ENCODE data around the gene DICER1. TPM values are rescaled to one million over a fixed set of nuclear protein-coding genes. Genes with fewer than 3 reads are reported as not detected.

DICER1 gene
- total RNA-seq, 1 experiment from 2014 or later, result 32.7 TPM

- H3K4me1 ChIP-seq (ENCODE audit: control insufficient read depth, insufficient read depth, low read length), result peaks cover 11% of the 10 kb centered on the region
- no peak for DNase-seq (ENCODE audit: low read depth, low spot score)
- POLR2A ChIA-PET, result no interaction called here
- no peak for ATAC-seq
- H3K27me3 ChIP-seq (ENCODE audit: control insufficient read depth, insufficient read depth, low read length), result no peaks in the 10 kb centered on the region
- H3K9me3 ChIP-seq (ENCODE audit: control insufficient read depth, insufficient read depth, low read depth, low read length), result peaks cover 2% of the 10 kb centered on the region; the same call in 1 of the 2 replicates
- no TSS peak for BruUV-seq (replicated peaks)
- no peaks in the 10 kb centered on the region for H3K36me3 ChIP-seq (ENCODE audit: control insufficient read depth, insufficient read depth, low read length)
- CTCF ChIA-PET, result no interaction called here
- TF ChIP-seq TCF7L2 (IDR thresholded peaks at IDR 0.05; ENCODE audit: low read depth, low read length), result no peak
- no peak for TF ChIP-seq SIN3A (IDR thresholded peaks at IDR 0.05; ENCODE audit: borderline replicate concordance, insufficient read depth, low read depth, low read length)
- TF ChIP-seq REST (IDR thresholded peaks at IDR 0.05; ENCODE audit: insufficient read depth in 1 of 2, low read depth in 2 of 2, low read length in 1 of 2), result no peak
- no peak for TF ChIP-seq POLR2AphosphoS5 (IDR thresholded peaks at IDR 0.05; ENCODE audit: low read depth, low read length)
- TF ChIP-seq CTCF (IDR thresholded peaks at IDR 0.05), result no peak
- in situ Hi-C loops (cut with HindIII; ENCODE audit: low pct_unique_long_range_greater_than_20kb, low sequenced_read_pairs), result no loop called here
- H3K27ac ChIP-seq (ENCODE audit: low read length), result no peak overlapping the region
- intact Hi-C loops (cut with micrococcal nuclease; ENCODE audit: unreplicated experiment), result no loop called here
- H3K4me3 ChIP-seq (ENCODE audit: low read depth in 2 of 2, low read length in 2 of 2), result no peak overlapping the region
Observed at GRCh38 chr14:95141684-95142083, 15.6 kb downstream of the DICER1 start.

GRCh38 chr14:95140060-95140858 lies 17.1 kb downstream of the DICER1 start:
- ATAC-seq, result no peak
- intact Hi-C loops (cut with micrococcal nuclease; ENCODE audit: unreplicated experiment), result no loop called here
- DNase-seq (ENCODE audit: low read depth, low spot score), result no peak
- Histone ChIP-seq H3K36me3 (ENCODE audit: control insufficient read depth, insufficient read depth, low read length) (no peaks in the 10 kb centered on the region), H3K9me3 (ENCODE audit: control insufficient read depth, insufficient read depth, low read depth, low read length) (peaks cover 2% of the 10 kb centered on the region; the same call in 1 of the 2 replicates), H3K27ac (ENCODE audit: low read length) (no peak overlapping the region), H3K4me3 (ENCODE audit: low read depth in 2 of 2, low read length in 2 of 2) (no peak overlapping the region), H3K27me3 (ENCODE audit: control insufficient read depth, insufficient read depth, low read length) (no peaks in the 10 kb centered on the region), H3K4me1 (ENCODE audit: control insufficient read depth, insufficient read depth, low read length) (peaks cover 11% of the 10 kb centered on the region)
- CTCF ChIA-PET, result no interaction called here
- POLR2A ChIA-PET, result interaction anchor here (0.6 kb wide), 1 partner anchor 227 kb away, joined by 14 read pairs; no protein-coding TSS in a partner anchor
- no TSS peak for BruUV-seq (replicated peaks)
- TF ChIP-seq REST (IDR thresholded peaks at IDR 0.05; ENCODE audit: insufficient read depth in 1 of 2, low read depth in 2 of 2, low read length in 1 of 2) (no peak), POLR2AphosphoS5 (IDR thresholded peaks at IDR 0.05; ENCODE audit: low read depth, low read length) (no peak), TCF7L2 (IDR thresholded peaks at IDR 0.05; ENCODE audit: low read depth, low read length) (no peak), CTCF (IDR thresholded peaks at IDR 0.05) (no peak), SIN3A (IDR thresholded peaks at IDR 0.05; ENCODE audit: borderline replicate concordance, insufficient read depth, low read depth, low read length) (no peak)
- in situ Hi-C loops (cut with HindIII; ENCODE audit: low pct_unique_long_range_greater_than_20kb, low sequenced_read_pairs), result no loop called here
